ENCODE measurements around the gene CCNI. TPM values are rescaled to one million over a fixed set of nuclear protein-coding genes. Genes with fewer than 3 reads are reported as not detected.

Gene CCNI
- total RNA-seq, 4 donors from 2014 or later = 234 to 328 (median 298) TPM

GRCh38 chr4:77079281-77079680 is 3.5 kb upstream of the CCNI start:
- TF ChIP-seq CTCF (IDR thresholded peaks at IDR 0.05; ENCODE audit: low read depth) = no peak

GRCh38 chr4:77078401-77078800 is 2.6 kb upstream of the CCNI start:
- TF ChIP-seq CTCF (IDR thresholded peaks at IDR 0.05; ENCODE audit: low read depth) = no peak

GRCh38 chr4:77076889-77077635 is 1.3 kb upstream of the CCNI start:
- TF ChIP-seq CTCF (IDR thresholded peaks at IDR 0.05; ENCODE audit: low read depth) = no peak

GRCh38 chr4:77074981-77075855 is 571 bp downstream of the CCNI start:
- no peak for TF ChIP-seq CTCF (IDR thresholded peaks at IDR 0.05; ENCODE audit: low read depth)

- TF ChIP-seq CTCF (IDR thresholded peaks at IDR 0.05; ENCODE audit: low read depth) = no peak
Measured at GRCh38 chr4:77074381-77074831, 1.4 kb downstream of the CCNI start.

GRCh38 chr4:77073981-77074380 is 1.8 kb downstream of the CCNI start:
- no peak for TF ChIP-seq CTCF (IDR thresholded peaks at IDR 0.05; ENCODE audit: low read depth)
